Measurements from ENCODE around the gene FYCO1. TPM values are rescaled to one million over a fixed set of nuclear protein-coding genes. Genes with fewer than 3 reads are reported as not detected.

Gene FYCO1
- total and polyA plus RNA-seq, 12 donors = 8.8 to 216 (median 143) TPM

GRCh38 chr3:45978006-45978761, 17.4 kb downstream of the FYCO1 start:
- no peak overlapping the region for H3K4me3 ChIP-seq
- TF ChIP-seq CTCF (IDR thresholded peaks at IDR 0.05) = no peak
- DNase-seq (no peak), ATAC-seq (no peak)
- intact Hi-C loops (cut with DNase I) = no loop called here
- no peaks in the 10 kb centered on the region for H3K27me3 ChIP-seq
- WGBS, 2 donors = 92 to 93% methylated on average over 5 of the region's 5 CpGs
- peaks cover 0 to 66% (median 11%) of the 10 kb centered on the region in 9 donors for H3K4me1 ChIP-seq
- H3K27ac ChIP-seq = peak overlapping the region in 1 of 10 donors; percentile 71
- peaks cover 0 to 99% (median 77%) of the 10 kb centered on the region in 9 donors for H3K36me3 ChIP-seq
- H3K9me3 ChIP-seq = no peaks in the 10 kb centered on the region

- H3K4me1 ChIP-seq = peaks cover 0 to 67% (median 5%) of the 10 kb centered on the region in 9 donors
- no peak overlapping the region for H3K4me3 ChIP-seq
- ATAC-seq (no peak), DNase-seq (no peak)
- H3K9me3 ChIP-seq = no peaks in the 10 kb centered on the region
- WGBS, 2 donors = 77 to 83% methylated on average over 6 of the region's 6 CpGs
- TF ChIP-seq CTCF (IDR thresholded peaks at IDR 0.05) = no peak
- H3K36me3 ChIP-seq = peaks cover 0 to 99% (median 70%) of the 10 kb centered on the region in 9 donors
- peak overlapping the region in 1 of 10 donors; percentile 71 for H3K27ac ChIP-seq
- intact Hi-C loops (cut with DNase I) = no loop called here
- no peaks in the 10 kb centered on the region for H3K27me3 ChIP-seq
These were observed 19.2 kb downstream of the FYCO1 start for GRCh38 chr3:45976191-45977091.

- no peak for ATAC-seq
- Histone ChIP-seq H3K27ac (peak overlapping the region in 1 of 10 donors; percentile 71), H3K27me3 (no peaks in the 10 kb centered on the region), H3K36me3 (peaks cover 0 to 99% (median 63%) of the 10 kb centered on the region in 9 donors), H3K4me1 (peaks cover 0 to 60% (median 0%) of the 10 kb centered on the region in 9 donors), H3K9me3 (no peaks in the 10 kb centered on the region), H3K4me3 (no peak overlapping the region)
- intact Hi-C loops (cut with DNase I) = no loop called here
- DNase-seq = no peak
- 72% methylated on average over 5 of the region's 5 CpGs for WGBS, 2 donors
- TF ChIP-seq CTCF (IDR thresholded peaks at IDR 0.05) = no peak
These were observed 19.9 kb downstream of the FYCO1 start for GRCh38 chr3:45975686-45976085.

- 64 to 97% methylated on average over 4 of the region's 4 CpGs for WGBS, 2 donors
- DNase-seq (no peak), ATAC-seq (no peak)
- intact Hi-C loops (cut with DNase I) = no loop called here
- Histone ChIP-seq H3K36me3 (peaks cover 0 to 99% (median 61%) of the 10 kb centered on the region in 9 donors), H3K4me3 (no peak overlapping the region), H3K9me3 (no peaks in the 10 kb centered on the region), H3K4me1 (peaks cover 0 to 50% (median 0%) of the 10 kb centered on the region in 9 donors), H3K27me3 (no peaks in the 10 kb centered on the region), H3K27ac (peak overlapping the region in 1 of 10 donors; percentile 21)
- no peak for TF ChIP-seq CTCF (IDR thresholded peaks at IDR 0.05)
These were observed 20.9 kb downstream of the FYCO1 start for GRCh38 chr3:45974686-45975085.
